Measurements from ENCODE around the gene UBE2A.

Gene UBE2A

DNA sequence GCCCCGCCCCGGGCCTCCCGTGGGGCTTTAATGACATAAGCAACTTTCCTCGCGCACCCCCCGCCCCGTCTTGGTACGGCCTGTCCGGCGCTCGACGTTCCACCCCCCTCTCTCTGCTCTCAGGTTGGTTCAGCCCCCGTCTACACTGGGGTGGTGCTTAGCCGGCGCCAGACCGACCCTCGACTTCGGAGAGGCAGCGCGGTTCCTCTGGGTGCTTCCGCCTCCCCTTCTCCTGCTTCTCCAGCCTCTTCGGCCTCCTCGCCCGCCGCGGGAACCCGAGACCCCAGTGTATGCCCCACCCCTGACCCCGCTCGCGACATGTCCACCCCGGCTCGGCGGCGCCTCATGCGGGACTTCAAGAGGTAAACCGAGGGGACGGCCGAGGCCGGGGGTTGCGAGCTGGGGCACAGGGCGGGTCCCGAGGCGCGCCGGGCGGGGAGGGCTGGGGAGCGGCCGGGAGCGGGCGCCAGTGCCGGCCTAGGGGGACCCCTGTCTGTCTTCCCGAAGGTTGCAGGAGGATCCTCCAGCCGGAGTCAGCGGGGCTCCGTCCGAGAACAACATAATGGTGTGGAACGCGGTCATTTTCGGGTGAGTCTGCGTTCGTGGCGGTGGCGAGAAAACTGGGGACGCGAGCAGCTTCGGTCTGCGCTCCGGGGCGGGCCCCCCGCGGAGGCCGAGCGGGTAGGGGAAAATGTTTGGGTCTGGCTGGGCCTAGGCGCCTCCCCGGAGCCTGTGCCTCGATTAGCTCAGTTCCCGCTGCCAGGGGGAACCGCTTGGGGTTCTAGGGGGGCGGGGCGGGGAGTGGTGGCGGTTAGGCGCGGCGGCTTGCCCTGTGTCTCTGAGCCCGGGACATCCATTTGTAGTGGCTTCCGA is at the start of gene UBE2A:
Gene UBE2A (plus strand): TSS at position 170 of the 873 bp plus-strand sequence. CDS start 149 bp downstream, at position 319.
- Histone ChIP-seq H3K4me3 (peak within 1 kb of the TSS; percentile 85), H3K27ac (peak within 1 kb of the TSS; percentile 81 to 96)
- DNase-seq (ENCODE audit: low spot score): peak; percentile 90
- TF ChIP-seq, protein P1, sequence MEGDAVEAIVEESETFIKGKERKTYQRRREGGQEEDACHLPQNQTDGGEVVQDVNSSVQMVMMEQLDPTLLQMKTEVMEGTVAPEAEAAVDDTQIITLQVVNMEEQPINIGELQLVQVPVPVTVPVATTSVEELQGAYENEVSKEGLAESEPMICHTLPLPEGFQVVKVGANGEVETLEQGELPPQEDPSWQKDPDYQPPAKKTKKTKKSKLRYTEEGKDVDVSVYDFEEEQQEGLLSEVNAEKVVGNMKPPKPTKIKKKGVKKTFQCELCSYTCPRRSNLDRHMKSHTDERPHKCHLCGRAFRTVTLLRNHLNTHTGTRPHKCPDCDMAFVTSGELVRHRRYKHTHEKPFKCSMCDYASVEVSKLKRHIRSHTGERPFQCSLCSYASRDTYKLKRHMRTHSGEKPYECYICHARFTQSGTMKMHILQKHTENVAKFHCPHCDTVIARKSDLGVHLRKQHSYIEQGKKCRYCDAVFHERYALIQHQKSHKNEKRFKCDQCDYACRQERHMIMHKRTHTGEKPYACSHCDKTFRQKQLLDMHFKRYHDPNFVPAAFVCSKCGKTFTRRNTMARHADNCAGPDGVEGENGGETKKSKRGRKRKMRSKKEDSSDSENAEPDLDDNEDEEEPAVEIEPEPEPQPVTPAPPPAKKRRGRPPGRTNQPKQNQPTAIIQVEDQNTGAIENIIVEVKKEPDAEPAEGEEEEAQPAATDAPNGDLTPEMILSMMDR (IDR thresholded peaks at IDR 0.05): peak; percentile 29

DNA sequence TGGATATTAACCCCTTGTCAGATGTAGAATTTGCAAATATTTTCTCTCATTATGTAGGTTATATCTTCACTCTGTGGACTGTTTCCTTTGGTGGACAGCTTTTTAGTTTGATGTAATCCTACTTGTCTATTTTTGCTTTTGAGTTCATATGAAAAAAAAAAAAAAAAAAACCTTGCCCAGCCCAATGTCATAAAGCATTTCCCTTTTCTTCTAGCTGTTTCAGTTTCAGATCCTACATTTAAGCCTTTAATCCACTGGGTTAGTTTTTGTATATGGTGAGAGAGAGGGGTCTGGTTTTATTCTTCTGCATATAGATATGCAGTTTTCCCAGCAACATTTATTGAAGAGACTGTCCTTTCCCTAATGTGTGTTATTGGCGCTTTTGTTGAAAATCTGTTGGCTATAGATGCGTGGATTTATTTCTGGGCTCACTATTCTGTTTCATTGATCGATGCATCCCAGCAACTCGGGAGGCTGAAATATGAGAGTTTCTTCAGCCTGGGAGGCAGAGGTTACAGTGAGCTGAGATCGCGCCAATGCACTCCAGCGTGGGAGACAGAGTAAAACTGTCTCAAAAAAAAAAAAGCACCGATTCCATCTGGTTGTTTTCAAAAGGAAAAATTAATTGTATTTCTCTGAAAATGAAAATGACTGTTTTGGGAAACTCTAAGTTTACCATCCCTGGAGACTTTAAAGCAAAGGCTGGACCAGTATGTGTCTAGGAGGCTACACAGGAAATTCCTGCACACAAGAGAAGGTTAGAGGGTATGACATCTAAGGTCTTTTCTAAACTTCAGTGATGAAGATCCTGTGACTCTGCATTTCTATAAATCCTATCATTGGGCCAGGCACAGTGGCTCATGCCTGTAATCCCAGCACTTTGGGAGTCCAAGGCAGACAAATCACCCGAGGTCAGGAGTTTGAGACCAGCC is 44.8 kb upstream of the UBE2A start:
- no peak overlapping the region for H3K27ac ChIP-seq
- TF ChIP-seq, protein P1 (IDR thresholded peaks at IDR 0.05): no peak
- no peak for DNase-seq (ENCODE audit: low spot score)

DNA sequence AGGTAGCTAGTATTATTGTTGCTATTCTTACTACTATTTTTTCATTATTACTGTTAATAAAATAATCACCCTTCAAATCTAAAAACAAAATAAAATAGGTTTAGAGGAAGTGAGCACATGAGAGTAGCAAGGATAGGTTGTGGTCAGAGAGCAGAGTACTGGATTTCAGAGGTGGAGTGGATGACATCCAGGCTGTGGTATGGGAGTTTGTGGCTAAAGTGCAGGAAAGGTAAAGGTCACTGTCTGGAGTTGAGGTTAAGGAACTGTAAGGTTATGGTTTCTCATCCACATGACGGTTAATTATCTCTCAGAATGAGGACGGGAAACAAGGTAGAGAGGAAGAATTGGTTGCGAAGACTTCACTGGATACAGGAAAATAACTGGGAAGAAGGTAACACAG is 36.9 kb upstream of the UBE2A start:
- TF ChIP-seq, protein P1 (IDR thresholded peaks at IDR 0.05): no peak
- Histone ChIP-seq H3K27ac (no peak overlapping the region), H3K4me3 (no peak overlapping the region)
- no peak for DNase-seq (ENCODE audit: low spot score)

More for the DNA sequence above, 44.8 kb upstream of the UBE2A start:
- H3K4me3 ChIP-seq: no peak overlapping the region

DNA sequence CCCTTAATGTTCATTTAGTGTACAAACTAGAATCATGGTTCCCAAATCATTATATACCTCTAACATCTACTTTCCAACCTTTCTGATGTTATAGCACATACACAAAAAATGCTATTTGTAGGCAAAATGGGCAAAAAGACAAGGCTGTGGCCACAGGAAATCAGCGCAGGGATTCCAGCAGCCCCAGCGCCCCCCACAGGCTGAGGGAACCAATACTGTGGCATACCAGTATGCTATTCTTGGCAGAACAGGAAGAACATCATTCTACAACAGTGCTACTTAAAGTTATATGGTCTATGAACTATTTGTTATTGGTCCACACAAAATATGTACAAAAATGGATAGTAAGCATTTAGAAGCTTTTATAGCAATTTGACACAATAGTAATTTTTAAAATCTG is 34.5 kb upstream of the UBE2A start:
- DNase-seq (ENCODE audit: low spot score): no peak
- H3K4me3 ChIP-seq: no peak overlapping the region
- no peak overlapping the region for H3K27ac ChIP-seq
- TF ChIP-seq, protein P1 (IDR thresholded peaks at IDR 0.05): no peak

DNA sequence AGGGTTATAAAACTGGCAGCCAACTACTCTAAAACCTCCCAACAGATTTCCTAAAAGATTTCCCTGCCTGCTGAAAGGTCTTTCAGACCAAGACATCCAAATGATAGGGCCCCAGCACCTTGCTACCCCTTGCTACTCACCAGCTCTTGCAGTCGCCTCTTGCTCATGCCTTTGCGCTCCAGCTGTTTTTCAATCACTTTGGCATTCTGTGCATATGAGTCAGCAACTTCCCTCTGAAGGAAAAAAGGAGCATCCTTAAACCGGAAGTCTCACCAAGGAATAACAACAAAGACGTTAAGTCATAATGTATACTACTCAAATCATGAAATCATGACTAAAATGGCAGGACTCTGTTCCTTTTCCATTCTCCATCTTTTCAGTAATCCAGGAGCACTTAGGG is 33.2 kb upstream of the UBE2A start:
- TF ChIP-seq, protein P1 (IDR thresholded peaks at IDR 0.05): no peak
- Histone ChIP-seq H3K4me3 (no peak overlapping the region), H3K27ac (no peak overlapping the region)
- DNase-seq (ENCODE audit: low spot score): no peak

DNA sequence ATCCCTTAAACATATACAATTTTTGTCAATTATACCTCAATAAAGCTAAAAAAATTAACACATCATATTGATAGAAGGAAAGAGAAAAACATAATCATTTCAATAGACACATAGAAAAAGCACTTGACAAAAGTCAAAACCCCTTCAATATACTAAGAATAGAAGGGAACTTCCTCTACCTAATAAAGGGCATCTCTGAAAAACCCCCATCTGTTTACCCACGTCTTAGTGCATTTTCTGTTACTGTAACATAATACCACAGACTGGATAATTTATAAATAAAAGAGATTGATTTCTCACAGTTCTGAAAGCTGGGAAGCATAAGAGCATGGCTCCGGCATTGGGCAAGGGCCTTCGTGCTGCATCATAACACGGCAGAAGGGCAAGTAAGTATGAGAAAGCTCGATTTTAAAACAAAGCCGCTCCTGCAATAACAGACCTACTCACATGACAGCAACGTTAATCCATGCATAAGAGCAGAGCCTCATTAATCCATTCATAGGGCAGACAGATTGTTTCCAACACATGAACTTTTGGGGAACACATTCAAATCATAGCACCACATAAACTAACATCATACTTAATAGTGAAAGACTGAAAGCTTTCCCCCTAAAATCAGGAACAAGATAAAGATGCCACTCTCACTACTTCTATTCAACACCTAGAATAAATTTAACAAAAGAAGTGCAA is 24.9 kb upstream of the UBE2A start:
- DNase-seq (ENCODE audit: low spot score): no peak
- TF ChIP-seq, protein P1 (IDR thresholded peaks at IDR 0.05): no peak
- Histone ChIP-seq H3K27ac (no peak overlapping the region), H3K4me3 (no peak overlapping the region)
